MCF 10A (cell line): Measurements from ENCODE around the gene PKD2L1. TPM values are rescaled to one million over a fixed set of nuclear protein-coding genes. Genes with fewer than 3 reads are reported as not detected.

Experiments used
- BruUV-seq: library from RNA; stranded (reverse); fragments of 400-500 nt; replicated peaks from 2 replicates; lab custom pipeline; 2021; lab: Mats Ljungman, UMichigan
- CTCF ChIA-PET: fragments of 300-600 bp; sonication (Branson Sonifier 250); formaldehyde crosslinking; extraction: SDS; loops from one replicate; lab custom pipeline; 2021; ENCODE audit warnings: antibody characterized with exemption, inconsistent platforms; lab: Yijun Ruan, JAX
- POLR2A ChIA-PET: fragments of 300-600, 350-650 bp; sonication (Branson Sonifier 250); formaldehyde crosslinking; extraction: SDS; loops from one replicate; lab custom pipeline; 2020; ENCODE audit warnings: antibody characterized with exemption, inconsistent platforms; lab: Yijun Ruan, JAX
- DNase-seq: peaks from one replicate; pipeline ENCODE4 v3.0.0-alpha.2; 2018; ENCODE audit not compliant: unreplicated experiment
- H3K27ac Mint-ChIP-seq: one replicate; pipeline ENCODE4 v1.8.0; 2022; ENCODE audit warnings: mild to moderate bottlenecking, low read depth, mixed read lengths; ENCODE audit not compliant: unreplicated experiment
- H3K27me3 Mint-ChIP-seq: one replicate; pipeline ENCODE4 v1.8.0; 2022; ENCODE audit warnings: mixed read lengths; ENCODE audit not compliant: insufficient read depth, unreplicated experiment
- H3K36me3 Mint-ChIP-seq: one replicate; pipeline ENCODE4 v1.8.0; 2022; ENCODE audit warnings: mild to moderate bottlenecking, moderate library complexity, mixed read lengths; ENCODE audit not compliant: insufficient read depth, unreplicated experiment
- H3K4me1 Mint-ChIP-seq: one replicate; pipeline ENCODE4 v1.8.0; 2022; ENCODE audit warnings: mixed read lengths; ENCODE audit not compliant: insufficient read depth, unreplicated experiment
- H3K4me3 Mint-ChIP-seq: one replicate; pipeline ENCODE4 v1.8.0; 2022; ENCODE audit warnings: mild to moderate bottlenecking, moderate library complexity, mixed read lengths; ENCODE audit not compliant: unreplicated experiment
- H3K9me3 Mint-ChIP-seq: one replicate; pipeline ENCODE4 v1.8.0; 2022; ENCODE audit warnings: mixed read lengths; ENCODE audit not compliant: unreplicated experiment
- intact Hi-C: fragments of 100-400 bp; cut with micrococcal nuclease; formaldehyde crosslinking; loops from 2 replicates; pipeline ENCODE4 v1.14.1; 2022
- total RNA-seq: library from RNA; stranded (reverse); gene quantifications from 2 replicates; pipeline ENCODE4 v1.2.3, GENCODE V29; 2022
- TF ChIP-seq, protein P1 (sequence below): fragments of 200-600 bp; IDR thresholded peaks from one replicate; pipeline ENCODE4 v1.8.0; 2022; ENCODE audit warnings: antibody characterized with exemption, mild to moderate bottlenecking; ENCODE audit not compliant: unreplicated experiment

Gene PKD2L1
- total RNA-seq, 1 experiment from 2014 or later: not detected

DNA sequence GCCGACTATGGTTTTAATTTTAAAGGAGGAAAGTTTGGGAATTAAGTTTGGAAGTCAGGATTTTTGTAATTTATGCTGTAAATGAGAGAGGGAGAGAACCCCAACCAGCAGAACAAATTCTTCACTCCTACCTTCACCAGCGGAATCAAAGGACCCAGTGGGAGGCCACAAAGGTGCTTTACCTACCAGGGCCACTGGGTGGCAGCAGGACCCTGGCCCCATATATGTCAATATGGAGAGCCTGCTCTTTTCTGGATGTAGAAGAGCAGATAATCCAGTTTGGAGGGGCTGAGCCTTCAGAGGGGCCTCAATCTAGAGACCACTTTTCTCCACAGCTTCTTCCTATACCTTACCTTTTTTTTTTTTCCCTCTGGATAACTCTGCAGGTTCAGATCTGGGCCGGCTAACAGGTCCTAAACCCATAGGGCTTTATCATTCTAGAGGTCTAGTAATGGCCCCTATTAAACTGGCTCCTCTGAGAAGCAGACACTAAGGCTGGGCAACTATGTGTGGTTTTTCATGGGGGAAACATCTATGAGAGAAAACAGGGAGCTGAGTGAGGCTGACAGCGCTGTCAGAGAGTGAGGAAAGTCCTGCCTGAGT, 8.5 kb upstream of the PKD2L1 start:
- Mint-ChIP-seq H3K4me3 (no peak overlapping the region), H3K27me3 (peaks cover 15% of the 10 kb centered on the region), H3K27ac (no peak overlapping the region), H3K9me3 (no peaks in the 10 kb centered on the region), H3K4me1 (peaks cover 13% of the 10 kb centered on the region), H3K36me3 (no peaks in the 10 kb centered on the region)
- ChIA-PET CTCF (interaction anchor here (0.7 to 19.8 kb wide), 29 partner anchors 10 to 550 kb away, joined by 3 to 372 read pairs (median 6); partner anchors contain the start of genes PKD2L1, SCD and SEC31B), POLR2A (interaction anchor here (0.5 to 0.9 kb wide), 3 partner anchors 94 to 543 kb away, joined by 4 to 5 read pairs (median 4); no protein-coding TSS in a partner anchor)
- DNase-seq: peak; percentile 70
- no TSS peak for BruUV-seq
- TF ChIP-seq, protein P1, sequence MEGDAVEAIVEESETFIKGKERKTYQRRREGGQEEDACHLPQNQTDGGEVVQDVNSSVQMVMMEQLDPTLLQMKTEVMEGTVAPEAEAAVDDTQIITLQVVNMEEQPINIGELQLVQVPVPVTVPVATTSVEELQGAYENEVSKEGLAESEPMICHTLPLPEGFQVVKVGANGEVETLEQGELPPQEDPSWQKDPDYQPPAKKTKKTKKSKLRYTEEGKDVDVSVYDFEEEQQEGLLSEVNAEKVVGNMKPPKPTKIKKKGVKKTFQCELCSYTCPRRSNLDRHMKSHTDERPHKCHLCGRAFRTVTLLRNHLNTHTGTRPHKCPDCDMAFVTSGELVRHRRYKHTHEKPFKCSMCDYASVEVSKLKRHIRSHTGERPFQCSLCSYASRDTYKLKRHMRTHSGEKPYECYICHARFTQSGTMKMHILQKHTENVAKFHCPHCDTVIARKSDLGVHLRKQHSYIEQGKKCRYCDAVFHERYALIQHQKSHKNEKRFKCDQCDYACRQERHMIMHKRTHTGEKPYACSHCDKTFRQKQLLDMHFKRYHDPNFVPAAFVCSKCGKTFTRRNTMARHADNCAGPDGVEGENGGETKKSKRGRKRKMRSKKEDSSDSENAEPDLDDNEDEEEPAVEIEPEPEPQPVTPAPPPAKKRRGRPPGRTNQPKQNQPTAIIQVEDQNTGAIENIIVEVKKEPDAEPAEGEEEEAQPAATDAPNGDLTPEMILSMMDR: peak; percentile 87
- intact Hi-C loops: loop anchor here (1.0 to 2.0 kb wide), 4 partner anchors 35 to 540 kb away; no protein-coding TSS in a partner anchor

GRCh38 chr10:100334762-100335161, 4.7 kb upstream of the PKD2L1 start:
- Mint-ChIP-seq H3K27ac (no peak overlapping the region), H3K27me3 (peaks cover 53% of the 10 kb centered on the region), H3K4me1 (peaks cover 6% of the 10 kb centered on the region), H3K36me3 (no peaks in the 10 kb centered on the region), H3K4me3 (no peak overlapping the region), H3K9me3 (no peaks in the 10 kb centered on the region)
- intact Hi-C loops: no loop called here
- CTCF ChIA-PET: interaction anchor here (0.7 to 19.8 kb wide), 3 partner anchors 9 to 184 kb away, joined by 3 to 372 read pairs (median 4); no protein-coding TSS in a partner anchor
- POLR2A ChIA-PET: interaction anchor here (0.9 to 1.2 kb wide), 4 partner anchors 11 to 184 kb away, joined by 3 to 4 read pairs (median 3); no protein-coding TSS in a partner anchor
- TF ChIP-seq, protein P1: no peak
- BruUV-seq: no TSS peak
- DNase-seq: no peak

GRCh38 chr10:100333661-100334440, 3.8 kb upstream of the PKD2L1 start:
- no peaks in the 10 kb centered on the region for H3K36me3 Mint-ChIP-seq
- DNase-seq: peak; percentile 32
- ChIA-PET POLR2A (interaction anchor here (0.7 to 1.1 kb wide), 3 partner anchors 37 to 185 kb away, joined by 3 to 4 read pairs (median 4); no protein-coding TSS in a partner anchor), CTCF (interaction anchor here (0.5 to 19.8 kb wide), 6 partner anchors 10 to 545 kb away, joined by 3 to 372 read pairs (median 3); no protein-coding TSS in a partner anchor)
- no peaks in the 10 kb centered on the region for H3K9me3 Mint-ChIP-seq
- H3K4me3 Mint-ChIP-seq: no peak overlapping the region
- no TSS peak for BruUV-seq
- H3K4me1 Mint-ChIP-seq: peaks cover 6% of the 10 kb centered on the region
- TF ChIP-seq, protein P1: no peak
- H3K27me3 Mint-ChIP-seq: peaks cover 62% of the 10 kb centered on the region
- intact Hi-C loops: no loop called here
- H3K27ac Mint-ChIP-seq: no peak overlapping the region

DNA sequence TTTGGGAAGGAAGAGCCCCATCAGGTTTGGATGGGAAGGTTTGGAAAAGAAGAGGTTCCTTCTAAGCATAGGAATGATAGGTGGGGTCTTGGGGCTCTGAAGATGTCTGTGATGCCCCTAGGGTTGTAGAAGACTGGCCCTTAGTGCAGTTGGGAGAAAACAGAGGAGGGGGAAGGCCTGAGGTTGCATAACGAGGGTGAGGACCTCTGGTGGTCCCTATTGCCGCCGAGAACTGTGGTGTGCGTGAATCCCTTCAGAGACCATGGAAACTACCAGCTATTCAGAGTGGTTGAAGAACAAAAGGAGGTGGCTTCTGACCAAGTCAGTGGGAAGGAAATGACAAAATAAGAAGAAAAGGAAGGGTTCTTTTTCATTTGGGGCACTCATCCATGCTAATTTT, 3.1 kb upstream of the PKD2L1 start:
- Mint-ChIP-seq H3K27me3 (peaks cover 69% of the 10 kb centered on the region), H3K4me1 (peaks cover 6% of the 10 kb centered on the region), H3K36me3 (no peaks in the 10 kb centered on the region), H3K4me3 (no peak overlapping the region), H3K9me3 (no peaks in the 10 kb centered on the region), H3K27ac (no peak overlapping the region)
- TF ChIP-seq, protein P1: no peak
- no TSS peak for BruUV-seq
- ChIA-PET POLR2A (no interaction called here), CTCF (interaction anchor here (0.8 to 19.8 kb wide), 5 partner anchors 8 to 546 kb away, joined by 3 to 372 read pairs (median 3); no protein-coding TSS in a partner anchor)
- intact Hi-C loops: no loop called here
- no peak for DNase-seq
